NCI-H524 treated with DMSO at 0.1 percent for 48 hours (cell line): Measurements from ENCODE around the gene SMPD1.
"Not testable (repeated sequence)": the region's sequence is repeated elsewhere in the genome, so short reads cannot be mapped to it uniquely, and the experiment has no call there.

Source experiments
- DNase-seq: peaks from one replicate; lab custom pipeline; 2025; lab: John Stamatoyannopoulos, UW

The SMPD1 gene

DNA sequence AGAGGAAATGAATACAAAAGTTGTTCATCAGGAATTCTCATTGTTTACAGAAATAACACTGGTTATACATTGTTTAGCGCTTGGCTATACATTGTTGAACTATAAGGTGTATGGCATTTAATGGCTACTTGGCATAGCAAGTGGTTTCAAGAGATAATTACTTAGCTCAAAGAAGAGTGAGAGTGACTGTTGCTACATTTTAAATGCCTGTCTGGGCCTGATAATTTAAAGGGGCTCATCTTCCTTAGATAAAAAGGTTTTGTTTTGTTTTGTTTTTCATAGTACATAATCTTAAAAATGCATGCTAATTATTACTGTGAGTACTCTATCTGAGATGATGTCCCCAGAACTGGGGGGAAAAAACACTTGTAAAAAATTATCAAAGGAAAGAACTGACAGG lies 1.5 kb upstream of the SMPD1 start:
- DNase-seq: no peak

DNA sequence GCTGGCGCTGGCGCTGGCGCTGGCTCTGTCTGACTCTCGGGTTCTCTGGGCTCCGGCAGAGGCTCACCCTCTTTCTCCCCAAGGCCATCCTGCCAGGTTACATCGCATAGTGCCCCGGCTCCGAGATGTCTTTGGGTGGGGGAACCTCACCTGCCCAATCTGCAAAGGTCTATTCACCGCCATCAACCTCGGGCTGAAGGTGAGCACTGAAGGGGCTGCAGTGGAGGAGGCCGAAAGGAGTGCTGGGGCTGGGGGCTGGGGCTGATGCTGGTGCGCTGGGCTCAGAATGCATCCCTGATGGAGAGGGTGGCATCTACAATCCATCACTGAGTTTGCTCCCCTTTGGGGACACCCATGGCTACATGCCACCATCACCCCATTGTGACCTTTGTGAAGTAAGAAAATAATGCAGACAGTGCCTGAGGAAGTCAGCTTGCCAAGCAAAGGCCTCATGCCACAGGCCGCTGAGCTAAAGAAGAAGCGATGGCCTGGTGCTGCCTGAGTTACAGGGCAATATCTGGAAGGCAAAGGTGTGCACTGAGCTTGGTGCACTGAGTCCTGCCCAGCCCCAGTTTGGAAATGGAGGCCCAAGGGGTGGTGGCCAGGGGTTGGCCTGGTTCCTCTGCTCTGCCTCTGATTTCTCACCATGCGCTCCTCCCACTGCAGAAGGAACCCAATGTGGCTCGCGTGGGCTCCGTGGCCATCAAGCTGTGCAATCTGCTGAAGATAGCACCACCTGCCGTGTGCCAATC lies 620 bp downstream of the SMPD1 start:
- DNase-seq: no peak

DNA sequence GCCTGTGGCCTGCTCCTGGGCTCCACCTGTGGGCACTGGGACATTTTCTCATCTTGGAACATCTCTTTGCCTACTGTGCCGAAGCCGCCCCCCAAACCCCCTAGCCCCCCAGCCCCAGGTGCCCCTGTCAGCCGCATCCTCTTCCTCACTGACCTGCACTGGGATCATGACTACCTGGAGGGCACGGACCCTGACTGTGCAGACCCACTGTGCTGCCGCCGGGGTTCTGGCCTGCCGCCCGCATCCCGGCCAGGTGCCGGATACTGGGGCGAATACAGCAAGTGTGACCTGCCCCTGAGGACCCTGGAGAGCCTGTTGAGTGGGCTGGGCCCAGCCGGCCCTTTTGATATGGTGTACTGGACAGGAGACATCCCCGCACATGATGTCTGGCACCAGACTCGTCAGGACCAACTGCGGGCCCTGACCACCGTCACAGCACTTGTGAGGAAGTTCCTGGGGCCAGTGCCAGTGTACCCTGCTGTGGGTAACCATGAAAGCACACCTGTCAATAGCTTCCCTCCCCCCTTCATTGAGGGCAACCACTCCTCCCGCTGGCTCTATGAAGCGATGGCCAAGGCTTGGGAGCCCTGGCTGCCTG lies 1.4 kb downstream of the SMPD1 start:
- no peak for DNase-seq

DNA sequence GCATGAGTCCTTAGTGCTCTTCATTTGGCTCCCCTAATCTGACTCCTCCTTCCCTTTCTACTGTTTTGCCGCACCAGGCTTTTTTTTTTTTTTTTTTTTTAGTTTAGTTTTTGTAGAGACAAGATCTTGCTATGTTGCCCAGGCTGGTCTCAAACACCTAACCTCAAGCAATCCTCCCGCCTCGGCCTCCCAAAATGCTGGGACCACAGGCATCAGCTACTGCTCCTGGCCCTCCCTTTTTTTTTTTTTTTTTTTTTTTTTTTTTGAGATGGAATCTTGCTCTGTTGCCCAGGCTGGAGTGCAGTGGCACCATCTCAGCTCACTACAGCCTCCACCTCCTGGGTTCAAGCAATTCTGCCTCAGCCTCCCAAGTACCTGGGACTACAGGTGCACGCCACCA lies 2.0 kb downstream of the SMPD1 start:
- DNase-seq: not testable (repeated sequence)

DNA sequence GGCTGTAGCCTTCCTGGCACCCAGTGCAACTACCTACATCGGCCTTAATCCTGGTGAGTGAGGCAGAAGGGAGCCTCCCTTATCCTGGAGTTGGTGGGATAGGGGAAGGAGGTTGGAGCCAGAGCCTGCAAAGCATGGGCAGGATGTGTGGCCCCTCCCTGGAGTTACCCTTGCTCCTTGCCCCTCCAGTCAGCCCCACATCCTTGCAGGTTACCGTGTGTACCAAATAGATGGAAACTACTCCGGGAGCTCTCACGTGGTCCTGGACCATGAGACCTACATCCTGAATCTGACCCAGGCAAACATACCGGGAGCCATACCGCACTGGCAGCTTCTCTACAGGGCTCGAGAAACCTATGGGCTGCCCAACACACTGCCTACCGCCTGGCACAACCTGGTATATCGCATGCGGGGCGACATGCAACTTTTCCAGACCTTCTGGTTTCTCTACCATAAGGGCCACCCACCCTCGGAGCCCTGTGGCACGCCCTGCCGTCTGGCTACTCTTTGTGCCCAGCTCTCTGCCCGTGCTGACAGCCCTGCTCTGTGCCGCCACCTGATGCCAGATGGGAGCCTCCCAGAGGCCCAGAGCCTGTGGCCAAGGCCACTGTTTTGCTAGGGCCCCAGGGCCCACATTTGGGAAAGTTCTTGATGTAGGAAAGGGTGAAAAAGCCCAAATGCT lies 3.9 kb downstream of the SMPD1 start:
- no peak for DNase-seq

DNA sequence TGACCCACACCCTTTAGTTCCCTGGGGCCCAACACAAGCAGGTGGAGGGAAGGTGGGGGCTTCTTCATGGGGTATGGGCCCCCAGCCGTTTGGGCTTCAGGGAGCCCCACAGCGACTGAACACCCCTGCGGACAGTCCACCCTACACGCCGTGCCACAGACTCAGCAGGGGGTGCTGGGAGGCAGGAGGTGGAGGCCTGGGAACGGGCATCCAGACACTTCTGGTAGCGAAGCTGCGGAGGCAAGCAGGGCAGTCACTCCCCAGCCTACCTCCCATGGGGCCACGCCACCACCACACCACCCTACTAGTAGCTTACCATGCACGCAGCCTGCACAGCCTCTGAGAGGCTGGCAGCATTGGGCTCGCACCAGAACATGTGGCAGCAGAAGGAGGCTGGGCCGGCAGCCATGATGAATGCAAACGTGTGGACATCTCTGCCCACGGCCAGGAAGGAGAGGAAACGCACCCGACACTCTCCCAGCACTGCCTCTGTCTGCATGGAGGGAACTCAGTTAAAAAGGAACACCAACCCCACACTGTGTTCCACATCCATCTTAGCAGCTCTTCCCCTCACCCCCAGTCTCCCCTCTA lies 5.3 kb downstream of the SMPD1 start:
- no peak for DNase-seq

DNA sequence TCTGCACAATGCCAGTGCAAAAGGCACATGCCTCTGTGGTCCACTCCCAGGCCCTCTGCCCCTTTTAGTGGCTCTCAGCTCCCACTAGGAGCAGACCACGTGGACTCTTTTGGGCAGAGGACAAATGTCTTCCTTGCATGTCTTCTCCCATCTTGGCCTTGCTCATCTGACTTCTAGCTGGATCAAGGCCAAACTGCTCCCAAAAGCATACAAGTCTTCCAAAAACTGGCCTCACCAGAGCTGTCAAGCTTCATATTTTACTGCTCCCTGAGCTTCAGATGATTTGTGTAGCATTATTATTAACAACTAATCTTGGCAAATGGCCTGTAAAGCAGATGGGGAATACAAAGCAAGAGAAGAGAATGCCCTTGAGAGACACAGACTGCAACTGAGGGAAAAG lies 6.9 kb downstream of the SMPD1 start:
- DNase-seq: no peak

DNA sequence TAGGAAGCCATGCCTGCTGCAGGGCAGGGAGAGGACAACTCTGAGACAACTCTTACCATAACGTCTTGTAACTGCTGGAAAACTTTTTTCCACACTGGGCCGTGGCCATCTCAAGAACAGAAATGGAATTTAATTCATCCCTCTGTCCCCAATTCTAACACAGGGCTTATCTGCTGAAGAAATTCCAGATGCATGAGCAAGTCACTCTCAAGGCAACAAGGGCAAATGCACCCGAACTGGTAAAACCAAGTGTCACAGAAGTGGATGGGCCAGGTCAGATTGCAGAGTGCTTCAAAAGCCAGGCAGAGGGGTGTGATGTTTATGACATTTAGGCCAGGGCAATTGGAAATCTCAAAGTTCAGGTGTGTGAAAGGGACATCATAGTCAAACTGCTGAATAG lies 7.4 kb downstream of the SMPD1 start:
- DNase-seq: no peak

DNA sequence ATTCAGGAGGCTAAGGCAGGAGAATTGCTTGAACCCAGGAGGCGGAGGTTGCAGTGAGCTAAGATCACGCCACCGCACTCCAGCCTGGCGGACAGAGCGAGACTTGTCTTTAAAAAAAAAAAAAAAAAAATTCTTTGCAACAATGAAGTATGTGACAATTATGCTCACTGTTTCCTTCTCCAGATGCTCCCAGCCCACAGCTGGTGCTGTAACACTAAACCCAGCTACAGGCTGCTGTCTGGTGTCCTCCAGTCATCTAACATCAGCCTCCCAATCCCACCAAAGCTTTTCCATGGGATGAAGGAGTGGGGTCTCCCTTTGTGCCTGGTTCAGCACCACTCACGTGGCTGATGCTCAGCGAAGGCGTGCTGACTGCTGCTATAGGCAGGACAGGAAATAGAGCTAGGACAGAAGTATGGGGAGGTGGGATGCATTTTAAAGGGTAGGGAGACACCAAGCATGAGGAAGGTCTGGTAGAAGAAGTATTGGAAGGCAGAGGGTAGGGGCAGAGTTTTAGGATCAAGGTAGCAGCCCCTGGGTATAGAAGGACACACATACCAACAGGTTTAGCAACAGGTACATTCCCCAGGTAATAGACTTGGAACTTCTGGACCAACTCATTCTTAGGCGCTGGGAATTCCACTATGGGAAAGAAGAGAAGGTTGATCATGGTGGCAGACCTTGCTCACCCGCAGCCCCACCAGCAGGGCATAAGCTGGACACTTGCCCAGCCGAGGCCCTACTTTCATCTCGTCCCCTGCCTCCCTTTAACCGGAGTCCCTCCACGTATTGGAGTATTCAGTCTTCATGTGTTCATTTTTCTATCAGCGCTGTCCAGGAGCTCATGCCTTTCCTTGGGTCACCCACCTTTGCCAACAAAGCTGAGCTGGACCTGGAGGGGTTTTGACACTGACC lies 10.4 kb downstream of the SMPD1 start:
- no peak for DNase-seq

DNA sequence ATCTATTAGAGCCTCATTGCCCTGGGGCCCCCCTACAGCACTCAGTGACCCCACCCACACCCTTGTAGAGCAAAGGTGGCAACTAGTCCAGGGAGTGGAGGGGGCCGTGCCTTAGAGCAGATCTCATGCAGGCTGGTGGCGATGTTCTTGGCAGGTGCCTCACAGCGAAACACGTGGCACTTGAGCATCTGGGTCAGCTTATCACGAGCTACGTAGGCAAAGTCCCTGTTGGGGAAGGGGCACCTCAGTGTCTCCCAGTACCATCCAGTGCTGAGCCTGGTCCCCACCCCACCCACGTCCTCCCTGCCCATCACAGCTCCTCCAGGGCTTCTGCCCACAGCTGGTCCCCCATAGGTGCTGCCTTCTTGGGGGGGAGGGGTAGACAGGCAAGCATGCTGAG lies 11.2 kb downstream of the SMPD1 start:
- no peak for DNase-seq

DNA sequence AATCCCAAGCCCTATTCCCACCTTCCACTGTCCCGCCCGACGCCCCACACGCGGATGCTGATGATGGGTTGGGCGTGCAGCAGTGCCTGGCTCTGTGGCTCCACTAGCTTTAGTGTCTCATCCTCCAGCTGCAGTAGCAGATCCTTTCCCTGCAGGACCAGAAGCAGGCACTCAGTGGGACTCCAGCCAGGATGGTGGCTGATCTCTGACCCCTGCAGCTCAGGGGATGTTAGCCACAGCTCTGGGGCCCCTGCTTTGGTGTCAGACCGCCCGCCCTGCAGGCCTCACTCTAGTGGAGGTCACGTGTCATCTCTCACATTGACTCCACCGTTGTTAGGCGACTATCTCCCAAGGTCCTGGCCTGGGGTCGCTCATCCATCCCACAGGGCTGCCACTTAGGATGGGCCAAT lies 11.8 kb downstream of the SMPD1 start:
- no peak for DNase-seq

DNA sequence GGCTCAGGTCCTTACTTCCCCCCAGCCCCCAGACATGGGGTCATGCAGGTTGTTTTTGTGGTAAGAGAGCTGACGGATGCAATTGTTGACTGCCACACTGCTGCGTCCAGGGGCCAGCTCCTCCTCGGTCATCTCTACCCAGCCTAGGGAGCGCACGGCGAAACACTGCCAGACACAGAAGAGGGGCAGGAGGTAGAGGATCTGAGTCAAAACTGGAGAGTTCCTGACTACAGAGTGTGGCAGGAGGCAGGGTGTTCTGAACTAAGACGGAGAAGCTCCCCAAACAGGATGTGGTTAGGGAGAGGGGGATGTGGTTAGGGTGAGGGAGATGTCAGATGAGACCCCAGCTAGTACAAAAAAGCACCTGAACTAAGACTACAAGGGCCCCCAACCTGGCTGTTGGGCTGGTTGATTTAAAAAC lies 12.3 kb downstream of the SMPD1 start:
- no peak for DNase-seq

DNA sequence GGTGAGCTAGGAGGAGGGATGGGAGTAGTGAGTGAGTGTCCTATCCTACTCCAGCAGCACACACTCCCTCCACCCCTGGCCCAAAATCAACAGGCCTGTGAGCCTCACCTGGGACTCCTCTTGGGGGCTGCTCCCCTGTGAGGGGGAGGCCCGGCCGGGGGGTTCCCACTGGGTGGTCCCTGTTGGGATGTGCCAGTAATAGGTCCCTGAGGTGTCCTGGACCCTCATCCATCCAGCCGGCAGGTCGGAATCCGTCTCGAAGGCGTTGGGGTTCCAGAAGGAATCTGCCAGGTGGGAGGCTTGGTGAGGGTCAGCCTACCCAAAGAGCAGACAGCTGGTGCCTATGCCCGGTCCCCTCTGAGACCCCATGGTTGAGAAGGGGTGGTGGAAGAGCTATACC lies 13.3 kb downstream of the SMPD1 start:
- DNase-seq: no peak

DNA sequence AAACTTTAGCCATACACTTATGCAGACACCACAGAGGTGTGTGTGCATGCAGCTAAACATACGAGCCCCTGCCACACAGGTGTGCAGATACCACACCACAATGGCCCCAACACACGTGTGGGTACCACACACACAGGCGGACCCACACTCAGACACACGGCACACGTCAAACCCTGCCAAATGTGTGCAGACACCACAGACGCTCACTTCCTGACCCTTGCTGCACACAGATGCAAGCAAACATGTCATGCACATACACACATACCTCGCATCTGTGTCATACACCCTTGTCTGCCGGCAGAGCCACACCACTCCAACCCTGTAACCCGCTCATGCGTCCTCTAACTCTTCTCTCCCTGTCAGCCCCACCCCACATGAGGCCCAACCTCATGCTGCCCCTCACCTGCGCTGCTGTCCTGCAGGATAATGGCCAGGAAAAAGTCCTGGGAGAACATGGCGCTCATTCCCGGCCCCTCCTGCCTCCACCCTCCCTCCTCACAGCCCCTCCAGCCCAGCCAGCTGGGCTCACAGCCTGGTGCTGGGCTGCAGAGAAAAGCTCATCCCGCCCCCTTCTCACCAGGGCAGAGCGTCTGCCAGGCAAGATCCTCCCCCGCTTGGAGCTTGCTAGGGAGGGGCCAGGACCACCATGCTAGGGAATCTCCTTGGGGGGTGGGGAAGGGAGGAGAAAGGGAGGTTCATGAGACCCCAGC lies 14.2 kb downstream of the SMPD1 start:
- no peak for DNase-seq

DNA sequence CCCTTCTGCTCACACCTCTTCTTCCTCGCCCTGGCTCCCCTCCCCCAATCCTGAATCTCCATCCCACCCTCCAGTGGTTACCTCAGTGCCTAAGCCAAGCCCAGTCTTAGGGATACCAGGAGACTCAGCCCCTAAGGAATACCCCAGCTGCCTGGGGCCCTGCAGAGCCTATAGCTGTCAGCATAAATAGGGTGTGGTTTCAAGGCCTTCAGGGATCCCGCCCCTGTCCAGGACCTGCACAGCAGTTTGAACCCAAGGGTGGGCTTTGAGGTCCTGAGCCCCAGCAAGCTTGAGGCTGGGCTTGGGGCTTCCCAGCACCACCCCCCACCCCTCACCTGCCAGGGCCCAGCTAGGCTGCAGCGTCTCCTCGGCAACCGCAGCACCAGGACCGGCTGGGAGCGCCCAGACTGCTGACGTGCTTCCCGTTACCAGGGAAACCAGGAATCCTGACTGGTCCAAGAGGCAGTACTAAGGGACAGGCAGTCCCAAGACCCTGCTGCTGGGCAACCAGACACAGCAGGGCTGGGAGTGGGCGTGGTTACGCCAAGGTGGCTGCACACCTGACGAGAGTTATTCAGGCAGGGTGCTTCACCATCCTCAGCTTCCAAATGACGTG lies 14.9 kb downstream of the SMPD1 start:
- DNase-seq: no peak

DNA sequence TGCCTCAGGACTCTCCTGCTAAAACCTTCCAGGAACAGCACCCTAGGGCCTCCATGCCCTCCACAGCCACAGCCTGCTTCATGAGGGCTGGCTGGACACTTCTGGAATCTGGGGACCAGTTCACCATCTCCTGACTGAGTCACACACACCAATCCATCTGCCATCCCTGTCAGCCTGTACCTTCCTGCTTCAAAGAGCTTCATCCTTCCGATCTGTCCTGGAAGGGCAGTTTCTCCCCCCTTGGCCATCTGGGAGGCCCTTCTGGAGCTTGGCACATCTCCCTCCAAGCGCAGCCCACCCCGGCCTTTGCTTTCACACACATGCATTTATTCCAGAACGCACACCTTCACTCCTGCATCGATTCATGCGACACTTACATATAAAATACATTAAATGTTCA lies 15.6 kb downstream of the SMPD1 start:
- peak; percentile 48 for DNase-seq

DNA sequence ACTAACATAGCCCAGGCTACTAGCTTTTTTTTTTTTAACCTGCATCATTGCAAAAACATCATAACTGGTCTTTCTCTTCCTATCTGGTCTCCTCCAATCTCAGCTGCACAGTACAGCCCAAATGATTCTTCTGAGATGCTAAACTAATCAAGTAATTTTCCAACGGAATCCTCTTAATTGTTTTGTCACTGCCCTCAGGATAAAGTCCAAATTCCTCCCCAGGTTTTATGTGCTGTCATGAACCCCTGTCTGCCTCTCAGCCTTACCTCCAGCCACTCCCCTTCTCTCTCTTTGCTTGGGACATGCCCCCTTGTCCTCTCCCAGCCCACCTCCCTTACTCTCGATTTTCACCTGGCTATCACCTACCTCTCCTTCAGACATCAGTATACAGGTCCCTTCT lies 16.1 kb downstream of the SMPD1 start:
- DNase-seq: no peak

DNA sequence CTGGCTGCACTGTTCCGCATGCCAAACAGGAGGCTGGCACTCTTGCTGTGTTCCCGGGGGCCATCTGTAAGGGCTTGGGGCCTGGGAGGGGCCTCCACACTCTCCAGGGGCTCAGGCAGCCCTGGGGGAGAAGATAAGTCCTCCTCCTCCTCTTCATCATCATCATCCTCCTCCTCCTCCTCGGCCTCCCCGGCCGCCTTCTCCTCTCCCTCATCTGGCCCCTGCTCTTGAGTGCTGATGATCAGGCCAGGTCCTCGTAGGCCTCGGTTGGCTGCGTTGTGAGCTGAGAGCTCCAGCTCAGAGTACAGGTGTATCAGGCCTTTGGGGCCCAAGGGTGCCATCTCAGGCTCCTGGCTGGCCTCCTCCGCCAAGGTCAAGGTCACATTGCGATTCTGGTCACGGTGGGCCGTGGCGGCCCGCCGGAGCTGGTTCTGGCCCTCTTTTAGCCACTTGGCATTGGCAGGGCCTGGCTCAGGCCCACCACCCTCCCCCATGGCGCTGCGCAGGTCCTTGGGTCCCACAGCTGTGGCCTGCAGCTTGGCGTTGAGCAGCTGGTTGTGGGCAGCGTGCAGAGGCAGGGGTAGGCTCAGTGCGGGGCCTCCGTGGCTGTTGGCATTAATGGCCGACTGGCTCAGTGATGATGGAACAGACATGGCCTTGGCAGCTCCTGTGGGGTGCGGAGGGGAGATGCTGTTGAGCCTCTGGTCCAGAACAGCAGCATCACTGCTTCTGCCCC lies 20.6 kb downstream of the SMPD1 start:
- DNase-seq: no peak

DNA sequence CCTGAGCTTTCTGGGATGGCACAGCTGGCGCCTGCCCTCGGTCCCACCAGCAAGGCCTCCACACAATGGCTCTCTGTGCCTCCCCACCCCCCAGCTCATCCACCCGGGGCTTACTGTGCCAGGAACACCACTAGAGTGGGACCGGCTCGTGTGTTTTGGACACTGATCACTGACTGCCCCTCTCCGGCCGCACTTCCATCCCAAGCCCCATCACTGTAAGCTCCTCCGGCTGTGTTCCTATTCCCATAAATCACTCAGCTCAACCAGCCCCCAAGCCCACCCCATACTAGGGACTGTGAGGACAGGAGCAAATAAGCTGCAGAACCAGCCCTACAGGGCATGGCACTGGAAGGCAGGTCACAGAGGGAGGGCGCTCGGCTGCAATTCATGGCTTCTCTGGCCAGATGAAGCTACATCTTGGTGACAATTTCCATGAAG lies 21.3 kb downstream of the SMPD1 start:
- no peak for DNase-seq

DNA sequence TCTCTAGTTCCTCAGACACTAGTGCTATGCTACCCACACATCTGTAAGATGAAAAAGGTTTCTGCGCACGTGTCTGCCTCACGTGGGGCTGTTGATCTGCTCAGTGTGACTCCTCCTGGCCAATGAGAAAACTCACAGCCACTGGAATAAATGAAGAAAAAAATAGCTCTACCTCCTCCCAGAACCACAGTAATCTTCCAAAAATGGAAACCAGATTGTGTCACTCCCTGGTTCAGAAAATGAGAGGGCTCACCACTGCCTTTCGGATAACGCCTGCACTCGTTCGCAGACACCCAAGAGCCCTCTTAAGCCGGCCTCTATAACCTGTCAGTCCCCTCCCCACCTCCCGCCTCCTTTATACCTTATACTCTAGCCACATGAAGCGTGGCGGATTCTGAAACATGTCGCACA lies 23.5 kb downstream of the SMPD1 start:
- no peak for DNase-seq
